LNCaP clone FGC (cell line): ENCODE data around the gene IRF2BP2.

ENCODE experiments used
- DNase-seq: peaks from one replicate; pipeline ENCODE4 v3.0.0-alpha.2; 2011; ENCODE audit warnings: low read depth
- H3K4me3 ChIP-seq: 2 replicates; pipeline ENCODE4 v1.5.1; 2011; ENCODE audit warnings: mild to moderate bottlenecking, low read depth, low read length, control low read depth
- CTCF ChIP-seq: IDR thresholded peaks from 2 replicates; pipeline ENCODE4 v1.5.1; 2012; ENCODE audit warnings: mild to moderate bottlenecking; ENCODE audit not compliant: control insufficient read depth, insufficient read depth; ENCODE audit errors: extremely low read depth

The IRF2BP2 gene

GRCh38 chr1:234593771-234594504 lies 16.0 kb downstream of the IRF2BP2 start:
- H3K4me3 ChIP-seq, result no peak overlapping the region
- DNase-seq, result no peak
- no peak for TF ChIP-seq CTCF

DNA sequence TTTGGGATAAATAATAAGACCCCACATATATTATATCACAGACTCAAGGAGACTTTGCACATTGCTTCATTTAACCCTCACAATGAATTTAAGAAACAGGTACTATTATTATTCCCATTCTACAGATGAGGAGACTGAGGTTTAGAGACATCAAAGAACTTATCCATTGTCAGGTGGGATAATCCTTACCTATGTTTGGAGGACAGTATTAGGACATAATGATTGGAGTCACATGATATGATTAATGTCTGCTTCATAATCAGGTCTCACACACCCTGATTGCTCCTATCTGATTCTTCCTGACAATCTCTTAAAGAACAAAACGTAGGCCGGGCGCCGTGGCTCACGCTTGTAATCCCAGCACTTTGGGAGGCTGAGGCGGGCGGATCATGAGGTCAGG lies 16.9 kb downstream of the IRF2BP2 start:
- TF ChIP-seq CTCF, result no peak
- H3K4me3 ChIP-seq, result no peak overlapping the region
- DNase-seq, result no peak

GRCh38 chr1:234592240-234592639 lies 17.7 kb downstream of the IRF2BP2 start:
- no peak for TF ChIP-seq CTCF
- H3K4me3 ChIP-seq, result no peak overlapping the region
- no peak for DNase-seq

DNA sequence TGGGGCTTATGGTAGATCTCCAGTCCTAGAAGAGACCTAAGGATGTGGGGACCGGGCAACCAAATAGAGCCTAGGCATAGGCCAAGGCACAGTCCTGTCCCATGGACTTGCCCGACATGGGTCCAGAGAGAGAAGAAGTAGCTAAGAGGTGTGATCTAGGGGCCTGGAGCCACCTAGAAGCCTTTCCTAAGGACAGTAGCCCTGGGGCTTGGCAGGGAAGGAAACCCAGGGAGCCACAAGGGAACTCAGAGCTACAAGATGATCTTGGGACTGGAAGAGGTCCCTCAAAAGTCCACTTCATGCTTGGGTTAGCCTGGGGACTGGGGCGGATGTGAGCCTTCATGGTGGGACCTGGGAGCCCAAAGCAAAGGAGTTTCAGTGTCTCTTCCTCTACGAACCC lies 18.8 kb downstream of the IRF2BP2 start:
- no peak for DNase-seq
- TF ChIP-seq CTCF, result no peak
- H3K4me3 ChIP-seq, result no peak overlapping the region

- H3K4me3 ChIP-seq, result no peak overlapping the region
- DNase-seq, result no peak
- no peak for TF ChIP-seq CTCF
Measured at GRCh38 chr1:234589854-234590620, 19.9 kb downstream of the IRF2BP2 start.

DNA sequence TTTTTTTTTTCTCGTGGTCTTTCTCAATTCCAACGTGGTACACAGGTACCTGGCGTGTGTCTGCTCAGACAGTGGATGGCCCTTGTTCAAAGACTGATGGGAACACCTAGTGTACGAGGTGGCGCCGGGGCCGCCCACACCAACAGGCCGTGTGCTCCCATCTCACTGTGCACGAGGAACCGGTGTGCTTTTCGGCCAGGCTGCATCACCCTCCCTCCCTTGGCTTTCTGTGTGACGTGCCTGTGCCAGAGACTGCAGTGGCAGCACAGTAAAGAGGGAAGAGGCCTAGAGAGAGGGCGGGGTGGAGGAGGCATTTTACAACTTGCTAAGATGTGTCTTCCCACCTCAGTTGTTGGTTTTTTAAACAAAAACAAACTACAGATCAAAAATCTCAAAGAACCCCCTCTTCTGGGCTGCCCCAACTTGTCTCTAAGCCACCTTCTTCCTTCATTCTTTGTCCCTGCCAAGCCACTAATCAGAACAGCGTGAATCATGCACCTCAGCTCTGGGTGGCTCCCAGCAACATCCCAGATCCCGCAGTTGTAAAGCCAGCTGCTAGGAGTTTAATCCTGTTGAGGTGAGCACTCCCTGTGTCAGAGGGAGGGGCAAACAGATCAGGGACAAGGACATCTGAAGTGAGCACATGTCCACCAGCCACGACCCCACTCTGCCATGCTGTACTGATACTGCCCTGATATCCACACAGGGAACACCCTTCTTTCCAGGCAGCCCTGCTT lies 20.7 kb downstream of the IRF2BP2 start:
- no peak for TF ChIP-seq CTCF
- no peak overlapping the region for H3K4me3 ChIP-seq
- DNase-seq, result no peak
